ENCODE data around the gene LRRC7.
A peak's percentile ranks its signal among the peaks of the same experiment; 100 is the strongest.
"Not testable (repeated sequence)": the region's sequence is repeated elsewhere in the genome, so short reads cannot be mapped to it uniquely, and the experiment has no call there.

The LRRC7 gene

GRCh38 chr1:69987881-69988280 is 420.2 kb downstream of the LRRC7 start:
- no peak for DNase-seq

- DNase-seq: no peak
Observed at GRCh38 chr1:69991644-69992043, 423.9 kb downstream of the LRRC7 start.

- DNase-seq: no peak
Observed at GRCh38 chr1:69992594-69992993, 424.9 kb downstream of the LRRC7 start.

GRCh38 chr1:69993810-69994209 is 426.1 kb downstream of the LRRC7 start:
- no peak for DNase-seq

DNA sequence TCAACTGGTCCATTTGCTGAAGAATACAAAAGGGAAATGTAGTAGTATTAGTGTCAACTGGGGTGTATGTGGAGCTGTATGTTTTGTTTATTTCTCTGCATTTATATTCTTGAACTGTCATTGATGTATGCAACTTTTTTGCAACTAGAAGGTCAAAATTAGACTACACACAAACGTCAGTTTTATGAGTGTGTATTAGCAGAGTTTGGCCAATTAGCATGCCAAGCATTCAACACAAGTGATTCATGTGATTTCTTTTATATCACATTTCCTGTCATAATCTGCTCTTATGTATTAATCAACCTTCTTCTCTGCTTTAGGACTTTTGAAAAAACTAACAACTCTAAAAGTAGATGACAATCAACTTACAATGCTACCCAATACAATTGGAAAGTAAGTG is 426.5 kb downstream of the LRRC7 start:
- DNase-seq: peak; percentile 55

- no peak for DNase-seq
Observed at GRCh38 chr1:69998847-69999246, 431.1 kb downstream of the LRRC7 start.

DNA sequence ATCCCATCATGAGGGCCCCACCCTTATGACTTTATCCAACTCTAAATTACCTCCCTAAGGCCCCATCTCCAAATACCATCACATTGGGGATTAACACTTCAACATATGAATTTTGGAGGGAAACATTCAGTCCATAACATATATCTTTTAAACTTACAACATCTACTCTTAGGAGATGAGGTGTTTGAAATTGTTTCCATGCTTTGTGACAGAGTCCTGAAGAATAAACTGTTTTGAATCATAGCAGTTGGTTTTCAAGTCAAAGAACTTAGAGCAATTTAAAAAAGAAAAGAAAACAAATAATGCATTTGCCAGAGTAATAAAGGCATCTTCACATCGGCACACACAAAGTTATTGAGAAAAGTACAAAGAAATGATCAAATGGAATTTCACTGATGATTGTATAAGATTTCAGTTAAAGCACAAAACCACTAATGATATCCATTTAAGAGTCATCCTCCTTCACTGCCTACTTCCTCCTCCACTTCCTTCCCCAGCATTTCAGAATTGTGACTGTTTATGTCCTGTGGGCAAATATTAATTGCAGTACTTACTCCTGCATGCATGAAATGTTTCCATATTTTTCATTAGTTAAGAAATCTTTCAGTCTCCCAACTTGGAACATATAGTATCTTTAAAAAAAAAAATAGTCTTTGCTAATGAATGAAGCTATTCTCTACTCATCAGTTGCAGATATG is 435.6 kb downstream of the LRRC7 start:
- peak; percentile 11 for DNase-seq

DNA sequence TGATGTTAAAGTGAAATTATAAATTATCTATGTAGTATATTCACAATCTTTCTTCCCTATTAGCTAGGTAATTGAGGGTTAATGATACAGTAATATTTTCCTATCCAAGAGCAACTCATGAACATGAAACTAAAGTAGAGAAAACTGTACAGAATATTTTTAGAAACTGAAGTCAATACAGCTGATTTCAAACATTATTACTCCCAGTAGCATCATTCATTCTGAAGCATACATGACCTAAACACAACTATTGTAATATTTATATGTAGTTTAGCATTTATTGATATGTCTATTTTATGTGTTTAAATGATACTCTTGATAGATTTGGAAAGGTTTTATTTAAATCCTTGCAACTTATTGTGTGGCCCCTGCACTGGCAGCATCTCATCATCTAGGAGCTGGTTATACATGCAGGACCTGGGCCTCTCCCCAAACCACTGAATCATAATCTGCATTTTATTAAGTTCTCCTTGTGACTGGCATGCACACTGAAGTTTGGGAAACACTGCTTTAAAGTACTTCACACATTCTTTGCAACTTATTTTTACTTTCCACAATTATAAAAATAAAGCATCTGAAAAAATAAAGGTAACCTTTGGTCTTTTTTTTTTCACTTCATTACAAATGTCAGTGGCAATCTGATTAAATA is 437.8 kb downstream of the LRRC7 start:
- DNase-seq: no peak

GRCh38 chr1:70008660-70009059 is 440.9 kb downstream of the LRRC7 start:
- DNase-seq: peak; percentile 28

GRCh38 chr1:70017770-70018169 is 450.0 kb downstream of the LRRC7 start:
- peak; percentile 26 for DNase-seq

DNA sequence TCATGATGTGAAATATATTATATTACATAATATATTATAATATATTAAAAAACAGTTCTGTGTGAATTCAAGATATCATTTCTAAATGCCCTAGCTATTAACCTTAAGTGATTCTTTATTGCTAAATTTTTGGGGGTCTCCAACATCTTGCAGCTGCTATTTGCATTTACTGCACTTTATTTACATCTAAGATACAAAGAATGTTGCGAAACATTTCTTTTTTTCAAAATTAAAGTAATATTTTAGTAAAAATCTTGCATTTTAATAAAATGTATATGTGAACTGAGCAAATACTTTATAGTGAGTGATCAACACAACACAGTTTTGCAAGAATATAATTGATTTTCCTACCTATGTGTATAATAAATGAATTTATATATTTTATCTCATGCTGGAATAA is 456.6 kb downstream of the LRRC7 start:
- no peak for DNase-seq

DNA sequence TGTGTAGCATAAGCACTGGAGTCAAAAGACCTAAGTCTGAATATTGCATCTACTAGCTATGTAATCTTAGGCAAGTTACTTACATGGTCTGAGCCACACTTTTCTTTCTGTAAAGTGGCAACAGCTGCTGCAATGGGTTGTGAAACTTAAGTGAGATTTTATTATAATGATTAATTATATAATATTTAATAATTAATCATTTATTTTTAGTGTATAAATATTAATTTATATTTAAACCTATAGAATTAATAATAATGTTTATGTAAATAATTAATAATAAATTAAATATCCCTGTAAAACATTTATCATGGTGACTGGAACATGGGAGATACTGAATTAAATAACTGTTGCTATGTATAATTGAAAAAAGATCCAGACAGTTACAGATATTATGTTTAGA is 457.3 kb downstream of the LRRC7 start:
- no peak for DNase-seq

GRCh38 chr1:70025846-70026245 is 458.1 kb downstream of the LRRC7 start:
- no peak for DNase-seq

DNA sequence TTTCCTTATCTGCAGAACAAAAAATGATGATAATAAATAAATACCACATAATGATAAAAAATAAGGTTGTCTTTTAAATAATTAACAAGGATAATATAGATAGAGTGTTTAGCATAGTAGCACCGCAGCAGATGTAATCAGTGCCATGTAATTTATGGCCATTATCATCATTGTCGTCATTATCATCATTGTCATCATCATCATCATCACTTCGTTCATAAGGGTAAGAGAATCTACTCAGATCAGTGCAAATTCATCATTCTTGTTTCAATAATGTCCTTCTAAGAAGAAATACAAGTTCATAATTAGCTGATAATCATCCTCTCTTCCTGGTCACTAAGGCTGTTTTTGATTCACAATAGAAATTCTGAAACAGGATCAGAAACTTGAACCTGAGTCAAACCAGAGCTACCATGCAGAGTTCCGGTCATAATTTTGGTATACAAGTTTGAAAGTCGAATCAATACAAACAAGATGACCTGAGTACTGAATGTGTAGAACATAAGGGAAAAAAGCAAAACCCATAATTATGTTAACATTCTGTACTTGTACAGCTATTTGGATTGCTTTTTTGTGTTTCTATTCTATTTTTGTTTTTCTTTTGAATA is 465.6 kb downstream of the LRRC7 start:
- DNase-seq: no peak

- DNase-seq: no peak
Observed at GRCh38 chr1:70033936-70034335, 466.2 kb downstream of the LRRC7 start.

GRCh38 chr1:70034403-70034802 is 466.7 kb downstream of the LRRC7 start:
- peak; percentile 78 for DNase-seq

DNA sequence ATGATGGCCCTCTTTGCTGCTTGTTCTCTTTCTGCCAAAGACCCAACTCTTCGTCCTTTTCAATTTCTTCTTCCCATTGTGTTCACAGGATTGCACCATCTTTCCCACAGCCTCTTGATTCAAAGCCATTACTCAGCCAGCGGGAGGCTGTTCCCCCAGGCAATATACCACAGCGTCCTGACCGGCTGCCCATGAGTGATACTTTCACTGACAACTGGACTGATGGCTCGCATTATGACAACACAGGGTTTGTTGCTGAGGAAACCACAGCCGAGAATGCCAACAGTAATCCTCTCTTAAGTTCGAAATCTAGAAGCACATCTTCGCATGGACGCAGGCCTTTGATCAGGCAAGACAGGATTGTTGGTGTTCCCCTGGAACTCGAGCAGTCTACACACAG is 470.3 kb downstream of the LRRC7 start:
- no peak for DNase-seq

DNA sequence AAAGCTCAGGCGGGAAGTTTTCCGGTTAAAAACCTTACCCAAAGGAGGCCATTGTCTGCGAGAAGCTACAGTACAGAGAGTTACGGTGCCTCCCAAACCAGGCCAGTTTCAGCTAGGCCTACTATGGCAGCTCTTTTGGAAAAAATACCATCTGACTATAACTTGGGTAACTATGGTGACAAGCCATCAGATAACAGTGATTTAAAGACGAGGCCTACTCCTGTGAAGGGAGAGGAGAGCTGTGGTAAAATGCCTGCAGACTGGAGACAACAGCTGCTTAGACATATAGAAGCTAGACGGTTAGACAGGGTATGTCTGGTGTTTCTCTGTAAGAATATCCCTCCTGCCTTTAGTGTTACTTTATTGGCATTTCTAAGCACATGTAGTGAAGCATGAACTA is 471.8 kb downstream of the LRRC7 start:
- DNase-seq: no peak

DNA sequence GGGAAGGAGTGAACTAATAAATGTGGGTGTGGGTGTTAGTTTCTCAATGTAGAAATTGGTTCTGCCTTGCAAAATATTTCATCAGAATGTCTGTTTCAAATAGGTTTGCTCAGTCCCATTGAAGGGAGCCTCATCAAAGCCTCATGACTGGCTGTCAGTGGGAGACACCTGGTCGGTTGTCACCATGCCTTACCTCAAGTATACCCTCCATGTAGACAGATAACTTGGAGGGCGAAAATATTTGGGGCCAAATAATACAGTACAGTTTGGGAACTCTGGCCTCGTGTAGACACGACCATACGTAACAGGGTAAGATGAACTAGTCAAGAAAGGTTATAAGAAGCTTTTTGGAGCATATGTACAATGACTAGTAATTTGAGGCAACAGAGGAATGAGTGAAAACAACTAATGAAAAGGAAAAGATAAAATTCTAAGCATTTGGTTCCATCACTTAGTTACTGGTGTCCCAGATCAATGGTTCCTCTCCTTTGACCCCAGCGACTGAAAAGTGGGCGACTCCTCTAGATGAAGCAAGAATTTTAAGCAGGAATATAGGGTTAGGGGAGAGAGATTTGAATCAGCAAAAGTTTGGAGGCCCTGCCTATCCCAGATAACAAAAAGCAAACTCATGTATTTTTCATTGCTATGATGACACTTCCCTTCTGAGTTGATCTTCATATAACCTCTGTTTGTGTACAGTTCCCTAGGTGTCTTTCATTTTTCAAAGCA is 473.8 kb downstream of the LRRC7 start:
- no peak for DNase-seq

GRCh38 chr1:70042090-70042731 is 474.5 kb downstream of the LRRC7 start:
- DNase-seq: no peak

DNA sequence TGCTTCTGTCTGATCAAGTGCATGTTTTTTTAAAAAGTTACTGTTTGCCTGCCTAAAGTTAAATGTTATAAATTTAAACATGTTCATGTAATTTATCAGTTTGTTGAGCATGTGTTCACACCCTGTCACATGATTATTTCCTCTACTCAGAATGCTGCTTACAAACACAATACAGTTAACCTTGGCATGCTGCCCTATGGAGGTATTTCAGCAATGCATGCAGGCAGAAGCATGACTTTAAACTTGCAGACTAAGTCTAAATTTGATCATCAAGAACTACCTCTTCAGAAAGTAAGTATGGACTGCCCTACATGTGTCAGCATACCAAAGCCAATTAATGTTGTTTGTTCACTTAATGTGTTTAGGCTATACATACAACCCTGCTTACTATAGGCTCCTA is 476.1 kb downstream of the LRRC7 start:
- peak; percentile 76 for DNase-seq

- peak; percentile 88 for DNase-seq
Observed at GRCh38 chr1:70044832-70045231, 477.1 kb downstream of the LRRC7 start.

DNA sequence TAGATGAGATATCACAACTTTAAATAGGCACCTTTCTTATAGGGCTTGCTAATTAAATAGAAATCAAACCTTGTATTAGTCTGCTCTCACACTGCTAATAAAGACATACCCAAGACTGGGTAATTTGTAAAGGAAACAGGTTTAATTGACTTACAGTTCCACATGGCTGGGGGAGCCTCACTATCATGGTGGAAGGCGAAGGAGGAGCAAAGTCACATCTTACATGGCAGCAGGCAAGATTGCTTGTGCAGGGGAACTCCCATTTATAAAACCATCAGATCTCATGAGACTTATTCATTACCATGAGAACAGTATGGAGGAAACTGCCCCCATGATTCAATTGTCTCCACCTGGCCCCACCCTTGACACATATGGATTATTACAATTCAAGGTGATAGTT is 477.9 kb downstream of the LRRC7 start:
- DNase-seq: not testable (repeated sequence)
